H9 (cell line): ENCODE measurements around the gene NBEA. TPM values are rescaled to one million over a fixed set of nuclear protein-coding genes. Genes with fewer than 3 reads are reported as not detected.

Source experiments
- DNase-seq: peaks from one replicate; pipeline ENCODE4 v3.0.0-alpha.2; 2017
- H2AFZ ChIP-seq: one replicate; pipeline ENCODE4 v1.6.1; 2013; ENCODE audit warnings: mild to moderate bottlenecking, low read length, control low read depth, moderate library complexity
- H2AK5ac ChIP-seq: 2 replicates; pipeline ENCODE4 v1.6.1; 2013; ENCODE audit warnings: low read length, control low read depth, mixed read lengths; ENCODE audit not compliant: insufficient read length
- H2BK120ac ChIP-seq: one replicate; pipeline ENCODE4 v1.6.1; 2013; ENCODE audit warnings: low read depth, mild to moderate bottlenecking, low read length, control low read depth, inconsistent platforms; ENCODE audit not compliant: poor library complexity, severe bottlenecking
- H2BK12ac ChIP-seq: 2 replicates; pipeline ENCODE4 v1.6.1; 2013; ENCODE audit warnings: low read length, control low read depth, mixed read lengths, low read depth; ENCODE audit not compliant: insufficient read length
- H2BK15ac ChIP-seq: 2 replicates; pipeline ENCODE4 v1.6.1; 2013; ENCODE audit warnings: low read depth, low read length, control low read depth
- H2BK20ac ChIP-seq: one replicate; pipeline ENCODE4 v1.6.1; 2013; ENCODE audit warnings: low read depth, mild to moderate bottlenecking, low read length, control low read depth, inconsistent platforms; ENCODE audit not compliant: poor library complexity, severe bottlenecking
- H2BK5ac ChIP-seq: 2 replicates; pipeline ENCODE4 v1.6.1; 2013; ENCODE audit warnings: low read length, control low read depth, mixed read lengths; ENCODE audit not compliant: insufficient read length
- H3K14ac ChIP-seq: 2 replicates; pipeline ENCODE4 v1.6.1; 2013; ENCODE audit warnings: low read length, control low read depth; ENCODE audit not compliant: insufficient read depth
- H3K18ac ChIP-seq: 2 replicates; pipeline ENCODE4 v1.6.1; 2013; ENCODE audit warnings: low read depth, mild to moderate bottlenecking, mixed read lengths, low read length, control low read depth; ENCODE audit not compliant: insufficient read length
- H3K23ac ChIP-seq: 2 replicates; pipeline ENCODE4 v1.6.1; 2013; ENCODE audit warnings: low read length, control low read depth, mixed read lengths, low read depth; ENCODE audit not compliant: insufficient read length
- H3K23me2 ChIP-seq: 2 replicates; pipeline ENCODE4 v1.6.1; 2013; ENCODE audit warnings: low read depth, mild to moderate bottlenecking, mixed read lengths, low read length, control low read depth; ENCODE audit not compliant: insufficient read length, poor library complexity, severe bottlenecking
- H3K27ac ChIP-seq: 2 replicates; pipeline ENCODE4 v1.5.1; 2013; ENCODE audit warnings: low read length, control low read depth, mixed read lengths, low read depth; ENCODE audit not compliant: insufficient read length
- H3K27me3 ChIP-seq: 2 replicates; pipeline ENCODE4 v1.6.1; 2013; ENCODE audit warnings: low read length, control low read depth, inconsistent platforms; ENCODE audit not compliant: insufficient read depth
- H3K4ac ChIP-seq: 2 replicates; pipeline ENCODE4 v1.6.1; 2013; ENCODE audit warnings: low read depth, mild to moderate bottlenecking, control low read depth, inconsistent platforms, low read length, moderate library complexity
- H3K4me1 ChIP-seq: 2 replicates; pipeline ENCODE4 v1.6.1; 2013; ENCODE audit warnings: low read length, control low read depth, inconsistent platforms; ENCODE audit not compliant: insufficient read depth
- H3K4me2 ChIP-seq: 2 replicates; pipeline ENCODE4 v1.6.1; 2013; ENCODE audit warnings: low read length, control low read depth, mixed read lengths; ENCODE audit not compliant: insufficient read length, insufficient read depth
- H3K56ac ChIP-seq: 2 replicates; pipeline ENCODE4 v1.6.1; 2013; ENCODE audit warnings: low read depth, mild to moderate bottlenecking, mixed read lengths, low read length, control low read depth; ENCODE audit not compliant: insufficient read length
- H3K79me1 ChIP-seq: 2 replicates; pipeline ENCODE4 v1.6.1; 2013; ENCODE audit warnings: low read depth, mild to moderate bottlenecking, moderate library complexity, low read length, control low read depth, inconsistent platforms; ENCODE audit not compliant: insufficient read depth, poor library complexity, severe bottlenecking
- H3K79me2 ChIP-seq: 2 replicates; pipeline ENCODE4 v1.6.1; 2013; ENCODE audit warnings: low read length, control low read depth, inconsistent platforms; ENCODE audit not compliant: insufficient read depth
- H3K9ac ChIP-seq: 2 replicates; pipeline ENCODE4 v1.6.1; 2013; ENCODE audit warnings: low read length, control low read depth, mixed read lengths; ENCODE audit not compliant: insufficient read length; ENCODE audit errors: extremely low read depth
- H3K9me3 ChIP-seq: one replicate; pipeline ENCODE4 v1.6.1; 2013; ENCODE audit warnings: low read depth, low read length, inconsistent platforms; ENCODE audit not compliant: control insufficient read depth
- H3T11ph ChIP-seq: one replicate; pipeline ENCODE4 v1.6.1; 2013; ENCODE audit warnings: mild to moderate bottlenecking, low read length, control low read depth, inconsistent platforms
- H4K20me1 ChIP-seq: one replicate; pipeline ENCODE4 v1.6.1; 2013; ENCODE audit not compliant: control insufficient read depth, insufficient read length, insufficient read depth
- H4K5ac ChIP-seq: 2 replicates; pipeline ENCODE4 v1.6.1; 2013; ENCODE audit warnings: low read depth, mild to moderate bottlenecking, mixed read lengths, low read length, control low read depth; ENCODE audit not compliant: insufficient read length
- H4K8ac ChIP-seq: replicated peaks from 2 replicates; pipeline ENCODE4 v1.6.1; 2013; ENCODE audit warnings: low read length, control low read depth, mixed read lengths, low read depth; ENCODE audit not compliant: insufficient read length
- H4K91ac ChIP-seq: 2 replicates; pipeline ENCODE4 v1.6.1; 2013; ENCODE audit warnings: low read depth, mild to moderate bottlenecking, moderate library complexity, mixed read lengths, low read length, control low read depth; ENCODE audit not compliant: insufficient read length
- H3K27ac Mint-ChIP-seq, 3 experiments: 2 replicates in 2 of 3; 3 replicates in 1 of 3; pipeline ENCODE4 v1.8.0; 2020 to 2021; ENCODE audit warnings: mixed read lengths in 3 of 3, mild to moderate bottlenecking in 1 of 3, moderate library complexity in 1 of 3
- H3K27me3 Mint-ChIP-seq: 2 replicates; pipeline ENCODE4 v1.8.0; 2021; ENCODE audit warnings: low read depth, mild to moderate bottlenecking, moderate library complexity, mixed read lengths
- H3K36me3 Mint-ChIP-seq, 3 experiments: 2 replicates in 2 of 3; 3 replicates in 1 of 3; pipeline ENCODE4 v1.8.0; 2020 to 2021; ENCODE audit warnings: low read depth in 3 of 3, mixed read lengths in 3 of 3; ENCODE audit not compliant: insufficient read depth in 1 of 3
- H3K4me1 Mint-ChIP-seq, 2 experiments: 2 replicates each; pipeline ENCODE4 v1.8.0; 2020; ENCODE audit warnings: mixed read lengths in 2 of 2
- H3K4me3 Mint-ChIP-seq, 2 experiments: 2 replicates in 1 of 2; 3 replicates in 1 of 2; pipeline ENCODE4 v1.8.0; 2020 to 2021; ENCODE audit warnings: mild to moderate bottlenecking in 2 of 2, mixed read lengths in 2 of 2, moderate library complexity in 1 of 2
- H3K9me3 Mint-ChIP-seq, 2 experiments: 2 replicates in 1 of 2; 3 replicates in 1 of 2; pipeline ENCODE4 v1.8.0; 2020; ENCODE audit warnings: mild to moderate bottlenecking in 2 of 2, mixed read lengths in 2 of 2, moderate library complexity in 1 of 2
- WGBS: extraction: QIAGEN DNeasy Blood & Tissue Kit; methylation state at CpG from one replicate; pipeline ENCODE4 v1.1.7; 2013; ENCODE audit warnings: missing lambda C conversion rate, low lambda C conversion rate, mixed read lengths; ENCODE audit not compliant: insufficient read length; ENCODE audit errors: extremely low coverage; 5-methylcytosine and 5-hydroxymethylcytosine counted together
- total RNA-seq: library from RNA; stranded (reverse); gene quantifications from 2 replicates; pipeline ENCODE4 v1.2.1, GENCODE V29; 2021
- TF ChIP-seq, protein P1 (sequence below): fragments of 200-600 bp; sonication (generic); conservative IDR thresholded peaks from 3 replicates; pipeline ENCODE4 v1.8.0; 2021; ENCODE audit warnings: antibody characterized with exemption, mild to moderate bottlenecking

Gene NBEA
- total RNA-seq, 1 experiment from 2014 or later = 17.3 TPM

DNA sequence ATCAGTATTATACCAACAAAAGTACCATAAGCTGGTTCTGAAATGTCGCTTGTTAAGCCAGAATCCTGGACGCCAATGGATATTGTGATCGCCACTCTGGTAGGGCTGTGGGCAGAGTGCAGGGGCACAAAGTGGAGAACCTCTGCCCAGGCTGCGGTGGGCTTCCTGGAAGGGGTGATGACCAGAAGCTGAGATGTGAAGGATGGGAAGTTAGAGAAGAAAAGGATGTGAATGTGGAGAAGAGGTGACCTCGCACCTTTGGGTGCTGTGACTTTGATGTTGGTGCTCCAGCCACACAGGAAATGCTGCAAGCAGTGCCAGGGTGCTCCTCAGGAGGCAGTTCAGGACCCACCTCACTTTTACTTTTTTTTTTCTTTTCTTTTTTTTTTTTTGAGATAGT is 742.4 kb downstream of the NBEA start:
- Histone ChIP-seq H3K79me2 (no peaks in the 10 kb centered on the region), H3K4ac (no peak overlapping the region), H4K5ac (no peak overlapping the region), H3K9ac (no peak overlapping the region), H2BK120ac (no peak overlapping the region), H3T11ph (no peak overlapping the region), H3K79me1 (no peaks in the 10 kb centered on the region), H2AFZ (no peak overlapping the region), H2BK20ac (no peak overlapping the region), H3K27ac (no peak overlapping the region), H3K18ac (no peak overlapping the region), H2AK5ac (no peak overlapping the region), H3K14ac (no peak overlapping the region), H2BK15ac (no peak overlapping the region), H3K27me3 (no peaks in the 10 kb centered on the region), H2BK5ac (no peak overlapping the region), H3K56ac (no peak overlapping the region), H4K8ac (no peak overlapping the region), H3K4me1 (no peaks in the 10 kb centered on the region), H4K20me1 (no peaks in the 10 kb centered on the region), H4K91ac (no peak overlapping the region), H3K23ac (no peak overlapping the region), H3K9me3 (no peaks in the 10 kb centered on the region), H3K4me2 (no peak overlapping the region), H2BK12ac (no peak overlapping the region), H3K23me2 (no peaks in the 10 kb centered on the region)
- WGBS = no CpG with 5 or more reads among the region's 5 CpGs
- no peak for DNase-seq
- no peak overlapping the region for H3K4me3 Mint-ChIP-seq
- no peaks in the 10 kb centered on the region; the same call in 1 of the 2 replicates for H3K27me3 Mint-ChIP-seq
- no peak overlapping the region; a peak in 1 of 7 replicates for H3K27ac Mint-ChIP-seq
- peaks cover 6 to 7% of the 10 kb centered on the region in 2 experiments; a peak in 2 of 4 replicates for H3K4me1 Mint-ChIP-seq
- H3K9me3 Mint-ChIP-seq = no peaks in the 10 kb centered on the region
- H3K36me3 Mint-ChIP-seq = no peaks in the 10 kb centered on the region
- TF ChIP-seq, protein P1, sequence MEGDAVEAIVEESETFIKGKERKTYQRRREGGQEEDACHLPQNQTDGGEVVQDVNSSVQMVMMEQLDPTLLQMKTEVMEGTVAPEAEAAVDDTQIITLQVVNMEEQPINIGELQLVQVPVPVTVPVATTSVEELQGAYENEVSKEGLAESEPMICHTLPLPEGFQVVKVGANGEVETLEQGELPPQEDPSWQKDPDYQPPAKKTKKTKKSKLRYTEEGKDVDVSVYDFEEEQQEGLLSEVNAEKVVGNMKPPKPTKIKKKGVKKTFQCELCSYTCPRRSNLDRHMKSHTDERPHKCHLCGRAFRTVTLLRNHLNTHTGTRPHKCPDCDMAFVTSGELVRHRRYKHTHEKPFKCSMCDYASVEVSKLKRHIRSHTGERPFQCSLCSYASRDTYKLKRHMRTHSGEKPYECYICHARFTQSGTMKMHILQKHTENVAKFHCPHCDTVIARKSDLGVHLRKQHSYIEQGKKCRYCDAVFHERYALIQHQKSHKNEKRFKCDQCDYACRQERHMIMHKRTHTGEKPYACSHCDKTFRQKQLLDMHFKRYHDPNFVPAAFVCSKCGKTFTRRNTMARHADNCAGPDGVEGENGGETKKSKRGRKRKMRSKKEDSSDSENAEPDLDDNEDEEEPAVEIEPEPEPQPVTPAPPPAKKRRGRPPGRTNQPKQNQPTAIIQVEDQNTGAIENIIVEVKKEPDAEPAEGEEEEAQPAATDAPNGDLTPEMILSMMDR = no peak
